AG04450 (cell line): ENCODE results near the gene PHF13. TPM values are rescaled to one million over a fixed set of nuclear protein-coding genes. Genes with fewer than 3 reads are reported as not detected.

Source experiments
- CTCF ChIA-PET: fragments of 300-600, 350-600 bp; formaldehyde crosslinking; extraction: SDS; loops from one replicate; lab custom pipeline; 2022; ENCODE audit warnings: antibody characterized with exemption, inconsistent platforms; lab: Charles Lee
- POLR2A ChIA-PET: fragments of 350-600 bp; formaldehyde crosslinking; extraction: SDS; loops from one replicate; lab custom pipeline; 2021; ENCODE audit warnings: antibody characterized with exemption, inconsistent platforms; lab: Yijun Ruan, JAX
- DNase-seq: peaks from one replicate; pipeline ENCODE4 v3.0.0-alpha.2; 2011; ENCODE audit warnings: low read depth, low spot score
- H3K27ac ChIP-seq: one replicate; pipeline ENCODE4 v1.5.1; 2012; ENCODE audit warnings: low read depth, low read length, control low read depth
- H3K27me3 ChIP-seq: one replicate; pipeline ENCODE4 v1.6.0; 2012; ENCODE audit warnings: low read length; ENCODE audit not compliant: control insufficient read depth, insufficient read depth
- H3K4me3 ChIP-seq: 2 replicates; pipeline ENCODE4 v1.5.1; 2011; ENCODE audit warnings: mild to moderate bottlenecking, low read depth, low read length, control low read depth
- H3K9me3 ChIP-seq: 2 replicates; pipeline ENCODE4 v1.5.1; 2012; ENCODE audit warnings: low read length; ENCODE audit not compliant: control insufficient read depth, insufficient read depth
- CTCF ChIP-seq: IDR thresholded peaks from 2 replicates; pipeline ENCODE4 v1.5.1; 2011; ENCODE audit warnings: low read depth, low read length, control low read depth, inconsistent platforms
- polyA plus RNA-seq: library from polyadenylated mRNA; depleted of rRNA; stranded (reverse); fragments of >200 nt; gene quantifications from 2 replicates; pipeline ENCODE4 v1.2.3, GENCODE V29; 2011

The PHF13 gene
- polyA plus RNA-seq, 1 experiment, result 11.6 TPM

- no peak for DNase-seq
- POLR2A ChIA-PET, result interaction anchor here (0.9 to 2.3 kb wide), 7 partner anchors 9 to 182 kb away, joined by 3 to 10 read pairs (median 6); partner anchors contain the start of genes CAMTA1, PHF13 and ZBTB48
- Histone ChIP-seq H3K9me3 (no peaks in the 10 kb centered on the region; the same call in 1 of the 2 replicates), H3K27ac (peak overlapping the region; percentile 99), H3K27me3 (no peaks in the 10 kb centered on the region), H3K4me3 (peak overlapping the region; percentile 57)
- no peak for TF ChIP-seq CTCF
- CTCF ChIA-PET, result interaction anchor here (1.3 kb wide), 1 partner anchor 30 kb away, joined by 3 read pairs; no protein-coding TSS in a partner anchor
These were observed 10.2 kb upstream of the PHF13 start for GRCh38 chr1:6603238-6603914.

- TF ChIP-seq CTCF, result no peak
- H3K4me3 ChIP-seq, result peak overlapping the region; percentile 57
- no peaks in the 10 kb centered on the region for H3K27me3 ChIP-seq
- ChIA-PET POLR2A (interaction anchor here (0.9 to 1.8 kb wide), 4 partner anchors 10 to 24 kb away, joined by 3 to 9 read pairs (median 4); partner anchors contain the start of genes PHF13 and ZBTB48), CTCF (interaction anchor here (0.9 to 1.9 kb wide), 4 partner anchors 10 to 49 kb away, joined by 3 to 6 read pairs (median 4); partner anchors contain the start of genes NOL9 and TAS1R1)
- no peaks in the 10 kb centered on the region; the same call in 1 of the 2 replicates for H3K9me3 ChIP-seq
- DNase-seq, result no peak
- H3K27ac ChIP-seq, result peak overlapping the region; percentile 99
These were observed 9.5 kb upstream of the PHF13 start for GRCh38 chr1:6603915-6604558.

GRCh38 chr1:6612641-6613360 is 730 bp upstream of the PHF13 start:
- H3K27ac ChIP-seq, result peak overlapping the region; percentile 77
- POLR2A ChIA-PET, result interaction anchor here (1.3 to 1.4 kb wide), 2 partner anchors 9 to 10 kb away, joined by 6 to 10 read pairs; partner anchors contain the start of gene KLHL21
- H3K4me3 ChIP-seq, result peak overlapping the region; percentile 86
- no peaks in the 10 kb centered on the region for H3K27me3 ChIP-seq
- no peak for DNase-seq
- TF ChIP-seq CTCF, result no peak
- CTCF ChIA-PET, result no interaction called here
- no peaks in the 10 kb centered on the region; the same call in 1 of the 2 replicates for H3K9me3 ChIP-seq

- Histone ChIP-seq H3K27me3 (no peaks in the 10 kb centered on the region), H3K9me3 (no peaks in the 10 kb centered on the region; the same call in 1 of the 2 replicates), H3K4me3 (peak overlapping the region; percentile 72), H3K27ac (no peak overlapping the region)
- DNase-seq, result no peak
- CTCF ChIA-PET, result interaction anchor here (0.5 to 0.8 kb wide), 3 partner anchors 10 to 199 kb away, joined by 3 to 6 read pairs (median 4); no protein-coding TSS in a partner anchor
- TF ChIP-seq CTCF, result no peak
- POLR2A ChIA-PET, result interaction anchor here (1.0 to 1.3 kb wide), 2 partner anchors 11 to 12 kb away, joined by 6 read pairs; no protein-coding TSS in a partner anchor
These were observed 743 bp downstream of the PHF13 start for GRCh38 chr1:6614019-6614928.
